ENCODE measurements around the gene DEPP1.

DNA sequence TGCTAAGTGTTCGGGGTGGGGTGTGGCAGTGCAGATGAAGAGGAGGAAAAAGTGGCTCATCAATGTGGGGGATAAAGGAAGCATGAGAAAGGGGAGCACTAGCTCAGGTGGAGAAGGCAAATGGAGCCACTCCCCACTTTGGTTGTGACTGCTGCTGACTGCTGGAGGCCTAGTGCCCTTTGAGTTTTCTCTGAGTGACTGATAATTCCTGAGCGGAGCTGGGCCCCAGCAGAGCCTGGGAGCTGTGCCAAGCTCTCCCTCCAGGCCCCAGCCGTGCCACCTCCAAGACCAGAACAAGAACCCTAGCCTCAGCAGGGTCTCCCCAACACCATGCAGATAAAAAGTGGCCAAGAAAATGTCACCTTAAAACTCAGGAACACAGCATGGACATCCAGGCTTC lies 28.7 kb downstream of the DEPP1 start:
- TF ChIP-seq RAD21 (conservative IDR thresholded peaks at IDR 0.05 in 1 of 2, IDR thresholded peaks at IDR 0.05 in 1 of 2) (no peak), CTCF (IDR thresholded peaks at IDR 0.05) (no peak), EP300 (IDR thresholded peaks at IDR 0.05) (no peak), CHD4 (IDR thresholded peaks at IDR 0.05; ENCODE audit: borderline replicate concordance) (no peak), BHLHE40 (IDR thresholded peaks at IDR 0.05; ENCODE audit: low read depth, low read length) (no peak), POLR2A (IDR thresholded peaks at IDR 0.05; ENCODE audit: low read length) (no peak), CBX8 (IDR thresholded peaks at IDR 0.05) (no peak)
